ES-I3 (cell line): ENCODE data around the gene MBIP.

ENCODE experiments used
- H3K36me3 ChIP-seq: 2 replicates; pipeline ENCODE4 v1.6.1; 2013; ENCODE audit warnings: mild to moderate bottlenecking, low read length, control low read depth, moderate library complexity; ENCODE audit not compliant: insufficient read depth
- H3K4me1 ChIP-seq: 2 replicates; pipeline ENCODE4 v1.6.1; 2013; ENCODE audit warnings: mild to moderate bottlenecking, control low read depth, low read length; ENCODE audit not compliant: insufficient read depth
- H3K9ac ChIP-seq: 2 replicates; pipeline ENCODE4 v1.6.1; 2013; ENCODE audit warnings: low read depth, mild to moderate bottlenecking, low read length, moderate library complexity
- H3K9me3 ChIP-seq: 2 replicates; pipeline ENCODE4 v1.6.1; 2013; ENCODE audit warnings: mild to moderate bottlenecking, low read length, moderate library complexity; ENCODE audit not compliant: control insufficient read depth, insufficient read depth

The MBIP gene

GRCh38 chr14:36295642-36296627, 24.5 kb downstream of the MBIP start:
- Histone ChIP-seq H3K9ac (no peak overlapping the region), H3K36me3 (peaks cover 13% of the 10 kb centered on the region), H3K4me1 (peaks cover 10% of the 10 kb centered on the region), H3K9me3 (no peaks in the 10 kb centered on the region)

- Histone ChIP-seq H3K4me1 (peaks cover 10% of the 10 kb centered on the region), H3K36me3 (peaks cover 13% of the 10 kb centered on the region), H3K9ac (no peak overlapping the region), H3K9me3 (no peaks in the 10 kb centered on the region)
Observed at GRCh38 chr14:36294543-36294942, 25.9 kb downstream of the MBIP start.

- H3K36me3 ChIP-seq, result peaks cover 10% of the 10 kb centered on the region
- H3K9ac ChIP-seq, result no peak overlapping the region
- H3K9me3 ChIP-seq, result no peaks in the 10 kb centered on the region
- peaks cover 10% of the 10 kb centered on the region for H3K4me1 ChIP-seq
Observed at GRCh38 chr14:36293824-36294223, 26.6 kb downstream of the MBIP start.

- no peaks in the 10 kb centered on the region for H3K4me1 ChIP-seq
- H3K9ac ChIP-seq, result no peak overlapping the region
- H3K36me3 ChIP-seq, result no peaks in the 10 kb centered on the region
Observed at GRCh38 chr14:36289954-36290353, 30.5 kb downstream of the MBIP start.

GRCh38 chr14:36288496-36288895, 31.9 kb downstream of the MBIP start:
- Histone ChIP-seq H3K9me3 (no peaks in the 10 kb centered on the region), H3K9ac (no peak overlapping the region), H3K36me3 (no peaks in the 10 kb centered on the region), H3K4me1 (no peaks in the 10 kb centered on the region)

More at GRCh38 chr14:36289954-36290353, 30.5 kb downstream of the MBIP start:
- H3K9me3 ChIP-seq, result no peaks in the 10 kb centered on the region

- Histone ChIP-seq H3K9ac (no peak overlapping the region), H3K9me3 (no peaks in the 10 kb centered on the region), H3K36me3 (no peaks in the 10 kb centered on the region), H3K4me1 (peaks cover 3% of the 10 kb centered on the region; the same call in 1 of the 2 replicates)
Observed at GRCh38 chr14:36284971-36285595, 35.4 kb downstream of the MBIP start.

- no peaks in the 10 kb centered on the region for H3K36me3 ChIP-seq
- peaks cover 13% of the 10 kb centered on the region for H3K4me1 ChIP-seq
- no peaks in the 10 kb centered on the region for H3K9me3 ChIP-seq
- no peak overlapping the region for H3K9ac ChIP-seq
Observed at GRCh38 chr14:36281309-36281708, 39.1 kb downstream of the MBIP start.

- no peak overlapping the region for H3K9ac ChIP-seq
- no peaks in the 10 kb centered on the region for H3K9me3 ChIP-seq
- H3K4me1 ChIP-seq, result peaks cover 13% of the 10 kb centered on the region
- no peaks in the 10 kb centered on the region for H3K36me3 ChIP-seq
Observed at GRCh38 chr14:36279306-36280190, 40.9 kb downstream of the MBIP start.

- H3K4me1 ChIP-seq, result peaks cover 32% of the 10 kb centered on the region
Observed at GRCh38 chr14:36275741-36276140, 44.7 kb downstream of the MBIP start.

GRCh38 chr14:36271939-36272907, 48.2 kb downstream of the MBIP start:
- no peaks in the 10 kb centered on the region for H3K36me3 ChIP-seq
- H3K9me3 ChIP-seq, result no peaks in the 10 kb centered on the region
- peak overlapping the region; percentile 27; the same call in 1 of the 2 replicates for H3K9ac ChIP-seq
- peaks cover 49% of the 10 kb centered on the region for H3K4me1 ChIP-seq

More at GRCh38 chr14:36275741-36276140, 44.7 kb downstream of the MBIP start:
- Histone ChIP-seq H3K9me3 (no peaks in the 10 kb centered on the region), H3K9ac (no peak overlapping the region), H3K36me3 (no peaks in the 10 kb centered on the region)

GRCh38 chr14:36271222-36271621, 49.2 kb downstream of the MBIP start:
- Histone ChIP-seq H3K9me3 (no peaks in the 10 kb centered on the region), H3K36me3 (no peaks in the 10 kb centered on the region), H3K9ac (no peak overlapping the region), H3K4me1 (peaks cover 49% of the 10 kb centered on the region)

GRCh38 chr14:36270191-36270590, 50.2 kb downstream of the MBIP start:
- H3K36me3 ChIP-seq, result no peaks in the 10 kb centered on the region
- no peak overlapping the region for H3K9ac ChIP-seq
- peaks cover 49% of the 10 kb centered on the region for H3K4me1 ChIP-seq
- no peaks in the 10 kb centered on the region for H3K9me3 ChIP-seq

- H3K36me3 ChIP-seq, result no peaks in the 10 kb centered on the region
- no peak overlapping the region for H3K9ac ChIP-seq
- H3K9me3 ChIP-seq, result no peaks in the 10 kb centered on the region
- peaks cover 45% of the 10 kb centered on the region for H3K4me1 ChIP-seq
Observed at GRCh38 chr14:36268121-36268520, 52.3 kb downstream of the MBIP start.
